Measurements from ENCODE around the gene ATRIP. TPM values are rescaled to one million over a fixed set of nuclear protein-coding genes. Genes with fewer than 3 reads are reported as not detected.

The ATRIP gene
- total and polyA plus RNA-seq, 2 experiments from 2014 or later = 4.2 to 8.4 TPM

DNA sequence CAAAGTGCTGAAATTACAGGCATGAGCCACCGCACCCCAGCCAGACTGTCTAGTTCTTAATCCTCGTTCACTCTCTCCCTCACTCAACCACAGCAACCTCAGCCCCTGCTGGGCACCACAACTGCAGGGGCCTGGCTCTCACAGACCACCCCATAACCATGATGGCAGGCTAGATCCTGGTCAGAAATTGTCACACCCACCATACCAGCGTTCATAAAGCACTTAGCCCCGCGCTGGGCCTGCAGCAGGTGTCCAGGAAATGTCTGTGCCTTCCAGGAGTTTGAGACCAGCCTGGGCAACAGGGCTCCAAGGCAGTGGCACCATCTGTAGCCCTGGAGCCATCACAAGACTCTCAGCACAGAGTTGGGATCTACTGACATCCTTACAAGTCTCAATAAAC is 55.6 kb downstream of the ATRIP start:
- Histone ChIP-seq H3K9ac (no peak overlapping the region), H2AFZ (no peak overlapping the region), H3K27ac (no peak overlapping the region), H3K27me3 (replicated peaks; ENCODE audit: insufficient read depth) (no peaks in the 10 kb centered on the region), H3F3A (ENCODE audit: insufficient read depth) (peaks cover 11% of the 10 kb centered on the region), H3K9me2 (ENCODE audit: insufficient read depth) (no peaks in the 10 kb centered on the region), H3K36me3 (ENCODE audit: low read depth) (no peaks in the 10 kb centered on the region), H3K9me3 (ENCODE audit: low read depth) (no peaks in the 10 kb centered on the region), H3K4me1 (ENCODE audit: insufficient read depth) (peaks cover 8% of the 10 kb centered on the region), H3K4me3 (no peak overlapping the region), H3K4me2 (ENCODE audit: unreplicated experiment) (no peak overlapping the region), H3K79me2 (ENCODE audit: insufficient read depth) (peaks cover 18% of the 10 kb centered on the region), H4K20me1 (ENCODE audit: insufficient read depth) (no peaks in the 10 kb centered on the region)
- in situ Hi-C loops (cut with MboI) = no loop called here
- WGBS, 2 experiments (ENCODE audit: low coverage in 1 of 2, low lambda C conversion rate in 2 of 2, missing lambda C conversion rate in 2 of 2) = 82 to 88% methylated on average over 5 of the region's 5 CpGs
- no peak for DNase-seq
- TF ChIP-seq EZH2phosphoT487 (IDR thresholded peaks at IDR 0.05; ENCODE audit: insufficient read depth, low read depth) = no peak
- TF ChIP-seq EZH2 (IDR thresholded peaks at IDR 0.05; ENCODE audit: insufficient read depth, poor library complexity, severe bottlenecking) = no peak

DNA sequence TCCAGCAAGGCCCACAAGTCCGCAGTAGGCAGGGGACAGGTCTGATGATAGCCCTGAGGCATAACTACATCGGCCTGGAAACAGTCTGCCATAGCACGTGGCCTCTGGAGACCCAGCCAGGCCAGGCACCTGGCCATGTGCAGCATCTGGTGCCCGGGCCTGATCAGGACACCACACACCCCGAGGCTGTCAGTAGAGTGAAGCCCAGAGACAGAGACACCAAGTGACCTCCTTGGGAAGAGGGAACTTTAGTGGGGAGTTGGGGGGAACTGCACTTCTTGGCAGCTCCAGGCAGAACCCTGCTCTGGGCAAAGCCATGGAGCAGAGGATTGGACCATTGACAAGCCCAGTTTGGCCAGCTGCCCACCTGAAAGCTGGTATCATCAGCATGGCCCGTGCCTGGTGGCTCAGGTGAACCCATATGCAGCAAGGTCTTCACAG is 56.2 kb downstream of the ATRIP start:
- DNase-seq = peak; percentile 32
- Histone ChIP-seq H3K4me3 (peak overlapping the region; percentile 79), H3K4me2 (ENCODE audit: unreplicated experiment) (peak overlapping the region; percentile 83), H4K20me1 (ENCODE audit: insufficient read depth) (no peaks in the 10 kb centered on the region), H3K9me3 (ENCODE audit: low read depth) (no peaks in the 10 kb centered on the region), H3F3A (ENCODE audit: insufficient read depth) (peaks cover 11% of the 10 kb centered on the region), H3K9me2 (ENCODE audit: insufficient read depth) (no peaks in the 10 kb centered on the region), H2AFZ (no peak overlapping the region), H3K27ac (peak overlapping the region; percentile 63), H3K27me3 (replicated peaks; ENCODE audit: insufficient read depth) (no peaks in the 10 kb centered on the region), H3K79me2 (ENCODE audit: insufficient read depth) (peaks cover 18% of the 10 kb centered on the region), H3K36me3 (ENCODE audit: low read depth) (no peaks in the 10 kb centered on the region), H3K4me1 (ENCODE audit: insufficient read depth) (peaks cover 14% of the 10 kb centered on the region), H3K9ac (peak overlapping the region; percentile 86; the same call in 1 of the 2 replicates)
- TF ChIP-seq EZH2phosphoT487 (IDR thresholded peaks at IDR 0.05; ENCODE audit: insufficient read depth, low read depth) (no peak), EZH2 (IDR thresholded peaks at IDR 0.05; ENCODE audit: insufficient read depth, poor library complexity, severe bottlenecking) (no peak)
- WGBS, 2 experiments (ENCODE audit: low coverage in 1 of 2, low lambda C conversion rate in 2 of 2, missing lambda C conversion rate in 2 of 2) = 15 to 16% methylated on average over 6 of the region's 6 CpGs
- in situ Hi-C loops (cut with MboI) = no loop called here

DNA sequence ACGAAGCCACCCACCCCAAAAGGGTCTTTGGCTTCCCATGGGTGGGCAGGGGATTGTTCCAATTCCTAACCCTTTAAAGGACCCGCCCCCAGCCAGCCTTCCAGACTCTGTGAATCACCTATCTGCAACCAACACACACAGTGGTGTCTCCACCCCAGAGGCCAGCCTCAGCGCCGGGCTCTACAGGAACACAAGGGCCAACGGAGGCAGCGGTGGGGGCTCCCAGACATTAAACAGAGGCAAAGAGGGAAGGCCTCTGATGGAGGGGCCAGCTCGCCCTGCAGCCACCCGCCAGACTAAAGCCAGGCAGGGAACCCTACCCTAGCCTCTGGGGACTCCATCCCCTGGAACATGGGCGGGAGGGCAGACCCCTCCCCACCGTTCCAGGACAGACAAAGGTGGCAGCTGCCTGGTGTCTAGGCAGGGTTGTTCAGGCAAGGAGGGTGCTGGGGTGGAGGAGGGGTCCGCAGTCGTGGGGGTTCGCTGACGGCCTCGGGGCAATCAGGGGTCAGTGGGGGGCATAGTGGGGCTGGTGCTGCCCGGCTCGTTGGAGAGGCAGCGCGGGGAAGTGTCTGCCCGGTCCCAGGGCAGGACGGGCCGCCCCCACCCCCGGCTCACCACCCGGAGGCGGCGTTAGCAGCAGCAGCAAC is 57.0 kb downstream of the ATRIP start:
- peak; percentile 87 for DNase-seq
- Histone ChIP-seq H3K4me1 (ENCODE audit: insufficient read depth) (peaks cover 18% of the 10 kb centered on the region), H3K27me3 (replicated peaks; ENCODE audit: insufficient read depth) (no peaks in the 10 kb centered on the region), H3K4me2 (ENCODE audit: unreplicated experiment) (peak overlapping the region; percentile 83), H3K9me3 (ENCODE audit: low read depth) (no peaks in the 10 kb centered on the region), H4K20me1 (ENCODE audit: insufficient read depth) (no peaks in the 10 kb centered on the region), H3K9ac (peak overlapping the region; percentile 86), H3K79me2 (ENCODE audit: insufficient read depth) (peaks cover 18% of the 10 kb centered on the region), H3K9me2 (ENCODE audit: insufficient read depth) (no peaks in the 10 kb centered on the region), H3K36me3 (ENCODE audit: low read depth) (no peaks in the 10 kb centered on the region), H3K4me3 (peak overlapping the region; percentile 79), H3K27ac (peak overlapping the region; percentile 63), H2AFZ (peak overlapping the region; percentile 77), H3F3A (ENCODE audit: insufficient read depth) (peaks cover 11% of the 10 kb centered on the region)
- TF ChIP-seq EZH2phosphoT487 (IDR thresholded peaks at IDR 0.05; ENCODE audit: insufficient read depth, low read depth) (no peak), EZH2 (IDR thresholded peaks at IDR 0.05; ENCODE audit: insufficient read depth, poor library complexity, severe bottlenecking) (no peak)
- 4 to 5% methylated on average over 13 to 26 of the region's 26 CpGs for WGBS, 2 experiments (ENCODE audit: low coverage in 1 of 2, low lambda C conversion rate in 2 of 2, missing lambda C conversion rate in 2 of 2)
- in situ Hi-C loops (cut with MboI) = no loop called here

DNA sequence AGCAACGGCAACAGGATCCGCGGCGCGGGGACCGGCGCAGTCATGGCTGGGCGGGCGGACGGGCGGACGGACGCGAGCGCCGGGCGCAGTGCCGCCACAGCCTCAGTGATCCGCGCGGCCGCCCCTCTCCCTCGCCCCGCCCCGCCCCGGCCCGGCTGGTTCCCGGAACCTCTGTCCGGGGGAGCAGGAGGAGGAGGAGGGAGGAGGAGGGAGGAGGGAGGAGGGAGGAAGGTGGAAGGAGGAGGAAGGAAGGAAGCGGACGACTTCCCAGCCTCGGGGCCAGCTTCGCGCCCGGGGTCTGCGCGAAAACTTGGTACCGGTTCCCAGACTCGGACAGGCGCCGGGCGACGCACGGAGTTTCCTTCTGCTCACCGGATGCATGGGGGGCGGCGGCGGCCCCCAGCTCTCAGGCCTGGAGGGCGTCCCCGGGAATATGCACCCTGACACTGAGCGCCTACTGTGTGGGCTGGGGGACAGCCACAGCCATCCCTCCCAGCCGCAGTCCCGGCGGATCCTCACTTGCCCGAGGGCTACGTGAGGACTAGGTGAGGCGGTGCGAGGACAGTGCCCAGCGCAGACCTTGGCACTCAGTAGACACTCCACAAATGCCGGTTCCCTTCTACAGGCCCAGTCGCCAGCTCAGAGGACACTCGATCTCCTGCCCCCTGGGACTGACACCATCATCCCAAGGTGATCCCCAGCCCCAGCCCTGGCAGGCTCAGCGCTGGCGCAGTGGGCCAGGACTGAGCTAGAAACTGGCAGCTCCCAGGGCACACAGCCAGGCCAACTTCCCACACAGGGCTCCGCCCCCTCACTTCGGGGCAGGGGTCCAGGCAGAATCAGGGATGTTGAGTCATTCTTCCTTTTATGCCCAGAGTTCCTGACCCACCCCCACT is 57.8 kb downstream of the ATRIP start, which contains the start of gene SHISA5:
Gene SHISA5 (minus strand): TSS at position 124 of the 896 bp plus-strand sequence. CDS start 80 bp downstream, at position 44.
- peaks cover 18% of the 10 kb centered on the region for H3K4me1 ChIP-seq (ENCODE audit: insufficient read depth)
- peak within 1 kb of the TSS; percentile 86 for H3K9ac ChIP-seq
- no peaks in the 10 kb centered on the region for H3K27me3 ChIP-seq (replicated peaks; ENCODE audit: insufficient read depth)
- H3K9me2 ChIP-seq (ENCODE audit: insufficient read depth) = no peaks in the 10 kb centered on the region
- peaks cover 16% of the 10 kb centered on the region for H3K79me2 ChIP-seq (ENCODE audit: insufficient read depth)
- in situ Hi-C loops (cut with MboI) = no loop called here
- no peaks in the 10 kb centered on the region for H3K36me3 ChIP-seq (ENCODE audit: low read depth)
- TF ChIP-seq EZH2 (IDR thresholded peaks at IDR 0.05; ENCODE audit: insufficient read depth, poor library complexity, severe bottlenecking) = no peak
- no peak for TF ChIP-seq EZH2phosphoT487 (IDR thresholded peaks at IDR 0.05; ENCODE audit: insufficient read depth, low read depth)
- peaks cover 11% of the 10 kb centered on the region for H3F3A ChIP-seq (ENCODE audit: insufficient read depth)
- peak within 1 kb of the TSS; percentile 63 for H3K27ac ChIP-seq
- peak within 1 kb of the TSS; percentile 79 for H3K4me3 ChIP-seq
- H4K20me1 ChIP-seq (ENCODE audit: insufficient read depth) = no peaks in the 10 kb centered on the region
- WGBS, 2 experiments (ENCODE audit: low coverage in 1 of 2, low lambda C conversion rate in 2 of 2, missing lambda C conversion rate in 2 of 2) = 2 to 3% methylated on average over 18 to 65 of the region's 66 CpGs
- peak within 1 kb of the TSS; percentile 77 for H2AFZ ChIP-seq
- H3K4me2 ChIP-seq (ENCODE audit: unreplicated experiment) = peak within 1 kb of the TSS; percentile 83
- H3K9me3 ChIP-seq (ENCODE audit: low read depth) = no peaks in the 10 kb centered on the region
- DNase-seq = peak; percentile 78
